Heart left ventricle (tissue), 13 donors: ENCODE results near the gene VEZT.

Experiments
- POLR2A ChIP-seq, 2 donors: fragments of 450-650 bp; IDR thresholded peaks; one replicate each; pipeline ENCODE4 v1.6.1; 2017; ENCODE audit warnings: antibody characterized with exemption in 2 of 2, mild to moderate bottlenecking in 2 of 2, moderate library complexity in 2 of 2
- TF ChIP-seq, protein P1 (sequence below), 12 donors: fragments of 200-600 bp; sonication (generic) in 4 of 12; IDR thresholded peaks; one replicate each; pipeline versions ENCODE4 v1.5.0 to v1.8.0; 2018 to 2022; ENCODE audit warnings: antibody characterized with exemption in 12 of 12, mild to moderate bottlenecking in 5 of 12
- donor health status: ischemic (EF 13 %, LVEDD 7.1; RV severe dilation, severe dysfunction).
- donor health status: DM: no; HTN: yes; CAD: no.
- donor health status: DM: no; HTN: no; CAD: no.
- donor health status: ischemic (EF 25% LVEDD 6.9; RV normal size, moderate dysfunction).
- donor health status: ischemic (EF 25% LVEDD 5.7; RV mildly dilated, moderate dysfunction).
- donor health status: ischemic (EF 35%, LVEDD 5.7; RV mildly dilated, moderate dysfunction).
- donor health status: nonischemic (EF 11% LVEDD 7.7; RV severe dilation, severe dysfunction).
- donor health status: DM: yes; HTN: yes; CAD: no.
- donor health status: PGD.
- donor health status: ischemic (EF 29% LVEDD 5.4; RV normal size, mild dysfunction).
- donor health status: nonischemic (EF 23%, LVEDD 6.1; RV moderate dilation, normal function).

DNA sequence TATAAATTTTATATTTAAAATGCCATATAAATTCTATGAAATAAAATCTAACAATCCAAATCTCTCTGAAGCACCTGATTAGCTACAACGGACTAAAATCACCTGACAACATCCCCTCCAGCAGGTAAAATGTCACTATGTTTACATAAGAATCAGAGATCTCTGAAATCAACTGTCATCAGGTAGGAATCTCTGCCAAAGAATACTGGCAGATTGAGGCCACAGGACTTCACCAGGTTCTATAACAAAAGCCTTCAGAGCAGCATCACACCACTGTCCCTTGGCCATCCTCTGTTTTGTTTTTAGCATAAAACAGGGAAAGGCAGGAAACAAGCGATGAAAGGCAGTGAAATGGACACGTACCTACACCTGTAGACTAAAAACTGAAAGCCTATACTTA, 22.5 kb upstream of the VEZT start:
- TF ChIP-seq, protein P1, sequence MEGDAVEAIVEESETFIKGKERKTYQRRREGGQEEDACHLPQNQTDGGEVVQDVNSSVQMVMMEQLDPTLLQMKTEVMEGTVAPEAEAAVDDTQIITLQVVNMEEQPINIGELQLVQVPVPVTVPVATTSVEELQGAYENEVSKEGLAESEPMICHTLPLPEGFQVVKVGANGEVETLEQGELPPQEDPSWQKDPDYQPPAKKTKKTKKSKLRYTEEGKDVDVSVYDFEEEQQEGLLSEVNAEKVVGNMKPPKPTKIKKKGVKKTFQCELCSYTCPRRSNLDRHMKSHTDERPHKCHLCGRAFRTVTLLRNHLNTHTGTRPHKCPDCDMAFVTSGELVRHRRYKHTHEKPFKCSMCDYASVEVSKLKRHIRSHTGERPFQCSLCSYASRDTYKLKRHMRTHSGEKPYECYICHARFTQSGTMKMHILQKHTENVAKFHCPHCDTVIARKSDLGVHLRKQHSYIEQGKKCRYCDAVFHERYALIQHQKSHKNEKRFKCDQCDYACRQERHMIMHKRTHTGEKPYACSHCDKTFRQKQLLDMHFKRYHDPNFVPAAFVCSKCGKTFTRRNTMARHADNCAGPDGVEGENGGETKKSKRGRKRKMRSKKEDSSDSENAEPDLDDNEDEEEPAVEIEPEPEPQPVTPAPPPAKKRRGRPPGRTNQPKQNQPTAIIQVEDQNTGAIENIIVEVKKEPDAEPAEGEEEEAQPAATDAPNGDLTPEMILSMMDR (IDR thresholded peaks at IDR 0.05), result no peak
- TF ChIP-seq POLR2A (IDR thresholded peaks at IDR 0.05), result no peak
